ENCODE measurements around the gene BIN2.
A peak's percentile ranks its signal among the peaks of the same experiment; 100 is the strongest.
"Not testable (repeated sequence)": the region's sequence is repeated elsewhere in the genome, so short reads cannot be mapped to it uniquely, and the experiment has no call there.

Gene BIN2

GRCh38 chr12:51342416-51342815 is 18.4 kb upstream of the BIN2 start:
- Histone ChIP-seq H3K9ac (ENCODE audit: low read depth, low read length) (no peak overlapping the region), H3K9me3 (ENCODE audit: control insufficient read depth, insufficient read depth, low read length) (no peaks in the 10 kb centered on the region), H3K36me3 (ENCODE audit: control insufficient read depth, insufficient read depth, low read length) (no peaks in the 10 kb centered on the region), H3K4me3 (ENCODE audit: low read depth, low read length) (no peak overlapping the region), H3K27me3 (ENCODE audit: control insufficient read depth, insufficient read depth, low read length) (no peaks in the 10 kb centered on the region), H3K4me1 (ENCODE audit: control insufficient read depth, insufficient read depth, low read length) (no peaks in the 10 kb centered on the region)

- H3K27me3 ChIP-seq (ENCODE audit: control insufficient read depth, insufficient read depth, low read length): no peaks in the 10 kb centered on the region
- H3K4me1 ChIP-seq (ENCODE audit: control insufficient read depth, insufficient read depth, low read length): no peaks in the 10 kb centered on the region
- H3K9me3 ChIP-seq (ENCODE audit: control insufficient read depth, insufficient read depth, low read length): no peaks in the 10 kb centered on the region
- no peaks in the 10 kb centered on the region for H3K36me3 ChIP-seq (ENCODE audit: control insufficient read depth, insufficient read depth, low read length)
- H3K9ac ChIP-seq (ENCODE audit: low read depth, low read length): no peak overlapping the region
- peak overlapping the region; percentile 49 for H3K4me3 ChIP-seq (ENCODE audit: low read depth, low read length)
These were observed 17.5 kb upstream of the BIN2 start for GRCh38 chr12:51341251-51342007.

- Histone ChIP-seq H3K9ac (ENCODE audit: low read depth, low read length) (no peak overlapping the region), H3K4me3 (ENCODE audit: low read depth, low read length) (no peak overlapping the region), H3K27me3 (ENCODE audit: control insufficient read depth, insufficient read depth, low read length) (no peaks in the 10 kb centered on the region), H3K9me3 (ENCODE audit: control insufficient read depth, insufficient read depth, low read length) (no peaks in the 10 kb centered on the region), H3K4me1 (ENCODE audit: control insufficient read depth, insufficient read depth, low read length) (no peaks in the 10 kb centered on the region), H3K36me3 (ENCODE audit: control insufficient read depth, insufficient read depth, low read length) (no peaks in the 10 kb centered on the region)
These were observed 15.8 kb upstream of the BIN2 start for GRCh38 chr12:51339750-51340149.

- H3K9me3 ChIP-seq (ENCODE audit: control insufficient read depth, insufficient read depth, low read length); H3K9ac ChIP-seq (ENCODE audit: low read depth, low read length); H3K4me3 ChIP-seq (ENCODE audit: low read depth, low read length); H3K36me3 ChIP-seq (ENCODE audit: control insufficient read depth, insufficient read depth, low read length); H3K4me1 ChIP-seq (ENCODE audit: control insufficient read depth, insufficient read depth, low read length); H3K27me3 ChIP-seq (ENCODE audit: control insufficient read depth, insufficient read depth, low read length): not testable (repeated sequence)
These were observed 13.4 kb upstream of the BIN2 start for GRCh38 chr12:51337336-51337735.

- H3K9ac ChIP-seq (ENCODE audit: low read depth, low read length): no peak overlapping the region
- H3K9me3 ChIP-seq (ENCODE audit: control insufficient read depth, insufficient read depth, low read length): no peaks in the 10 kb centered on the region
- H3K36me3 ChIP-seq (ENCODE audit: control insufficient read depth, insufficient read depth, low read length): no peaks in the 10 kb centered on the region
These were observed 12.0 kb upstream of the BIN2 start for GRCh38 chr12:51335931-51336330.

GRCh38 chr12:51334764-51335163 is 10.8 kb upstream of the BIN2 start:
- Histone ChIP-seq H3K4me3 (ENCODE audit: low read depth, low read length) (no peak overlapping the region), H3K27me3 (ENCODE audit: control insufficient read depth, insufficient read depth, low read length) (no peaks in the 10 kb centered on the region), H3K9me3 (ENCODE audit: control insufficient read depth, insufficient read depth, low read length) (no peaks in the 10 kb centered on the region), H3K36me3 (ENCODE audit: control insufficient read depth, insufficient read depth, low read length) (no peaks in the 10 kb centered on the region), H3K9ac (ENCODE audit: low read depth, low read length) (no peak overlapping the region), H3K4me1 (ENCODE audit: control insufficient read depth, insufficient read depth, low read length) (no peaks in the 10 kb centered on the region)

More at GRCh38 chr12:51335931-51336330, 12.0 kb upstream of the BIN2 start:
- H3K4me1 ChIP-seq (ENCODE audit: control insufficient read depth, insufficient read depth, low read length): no peaks in the 10 kb centered on the region
- no peak overlapping the region for H3K4me3 ChIP-seq (ENCODE audit: low read depth, low read length)
- no peaks in the 10 kb centered on the region for H3K27me3 ChIP-seq (ENCODE audit: control insufficient read depth, insufficient read depth, low read length)

- Histone ChIP-seq H3K9ac (ENCODE audit: low read depth, low read length) (no peak overlapping the region), H3K4me1 (ENCODE audit: control insufficient read depth, insufficient read depth, low read length) (no peaks in the 10 kb centered on the region), H3K9me3 (ENCODE audit: control insufficient read depth, insufficient read depth, low read length) (no peaks in the 10 kb centered on the region), H3K4me3 (ENCODE audit: low read depth, low read length) (no peak overlapping the region), H3K27me3 (ENCODE audit: control insufficient read depth, insufficient read depth, low read length) (no peaks in the 10 kb centered on the region), H3K36me3 (ENCODE audit: control insufficient read depth, insufficient read depth, low read length) (no peaks in the 10 kb centered on the region)
These were observed 9.6 kb upstream of the BIN2 start for GRCh38 chr12:51333536-51333935.

- Histone ChIP-seq H3K4me3 (ENCODE audit: low read depth, low read length) (no peak overlapping the region), H3K9me3 (ENCODE audit: control insufficient read depth, insufficient read depth, low read length) (no peaks in the 10 kb centered on the region), H3K36me3 (ENCODE audit: control insufficient read depth, insufficient read depth, low read length) (no peaks in the 10 kb centered on the region), H3K4me1 (ENCODE audit: control insufficient read depth, insufficient read depth, low read length) (no peaks in the 10 kb centered on the region), H3K9ac (ENCODE audit: low read depth, low read length) (no peak overlapping the region), H3K27me3 (ENCODE audit: control insufficient read depth, insufficient read depth, low read length) (no peaks in the 10 kb centered on the region)
These were observed 6.2 kb upstream of the BIN2 start for GRCh38 chr12:51330186-51330585.

GRCh38 chr12:51329742-51330141 is 5.8 kb upstream of the BIN2 start:
- Histone ChIP-seq H3K9ac (ENCODE audit: low read depth, low read length) (no peak overlapping the region), H3K4me1 (ENCODE audit: control insufficient read depth, insufficient read depth, low read length) (no peaks in the 10 kb centered on the region), H3K4me3 (ENCODE audit: low read depth, low read length) (no peak overlapping the region), H3K36me3 (ENCODE audit: control insufficient read depth, insufficient read depth, low read length) (no peaks in the 10 kb centered on the region), H3K27me3 (ENCODE audit: control insufficient read depth, insufficient read depth, low read length) (no peaks in the 10 kb centered on the region), H3K9me3 (ENCODE audit: control insufficient read depth, insufficient read depth, low read length) (no peaks in the 10 kb centered on the region)

GRCh38 chr12:51328587-51328986 is 4.6 kb upstream of the BIN2 start:
- H3K36me3 ChIP-seq (ENCODE audit: control insufficient read depth, insufficient read depth, low read length): no peaks in the 10 kb centered on the region
- H3K9ac ChIP-seq (ENCODE audit: low read depth, low read length): no peak overlapping the region
- no peaks in the 10 kb centered on the region for H3K4me1 ChIP-seq (ENCODE audit: control insufficient read depth, insufficient read depth, low read length)
- H3K4me3 ChIP-seq (ENCODE audit: low read depth, low read length): no peak overlapping the region
- H3K9me3 ChIP-seq (ENCODE audit: control insufficient read depth, insufficient read depth, low read length): no peaks in the 10 kb centered on the region
- H3K27me3 ChIP-seq (ENCODE audit: control insufficient read depth, insufficient read depth, low read length): no peaks in the 10 kb centered on the region

GRCh38 chr12:51326698-51327439 is 2.9 kb upstream of the BIN2 start:
- H3K9me3 ChIP-seq (ENCODE audit: control insufficient read depth, insufficient read depth, low read length): no peaks in the 10 kb centered on the region
- H3K4me1 ChIP-seq (ENCODE audit: control insufficient read depth, insufficient read depth, low read length): no peaks in the 10 kb centered on the region
- H3K27me3 ChIP-seq (ENCODE audit: control insufficient read depth, insufficient read depth, low read length): no peaks in the 10 kb centered on the region
- H3K9ac ChIP-seq (ENCODE audit: low read depth, low read length): no peak overlapping the region
- H3K36me3 ChIP-seq (ENCODE audit: control insufficient read depth, insufficient read depth, low read length): no peaks in the 10 kb centered on the region
- no peak overlapping the region for H3K4me3 ChIP-seq (ENCODE audit: low read depth, low read length)

- no peaks in the 10 kb centered on the region for H3K36me3 ChIP-seq (ENCODE audit: control insufficient read depth, insufficient read depth, low read length)
- no peaks in the 10 kb centered on the region for H3K9me3 ChIP-seq (ENCODE audit: control insufficient read depth, insufficient read depth, low read length)
- no peak overlapping the region for H3K9ac ChIP-seq (ENCODE audit: low read depth, low read length)
- no peak overlapping the region for H3K4me3 ChIP-seq (ENCODE audit: low read depth, low read length)
- H3K4me1 ChIP-seq (ENCODE audit: control insufficient read depth, insufficient read depth, low read length): peaks cover 11% of the 10 kb centered on the region
- H3K27me3 ChIP-seq (ENCODE audit: control insufficient read depth, insufficient read depth, low read length): no peaks in the 10 kb centered on the region
These were observed 979 bp upstream of the BIN2 start for GRCh38 chr12:51324953-51325352.

Data from iPS-15b (cell line).